HG03442 (cell line): ENCODE results near the gene CCDC57.
A peak's percentile ranks its signal among the peaks of the same experiment; 100 is the strongest.

Experiments
- ATAC-seq: cut with Tn5 transposase; IDR thresholded peaks from one replicate; pipeline ENCODE4 v1.9.1; 2021; ENCODE audit warnings: mild to moderate bottlenecking, moderate library complexity; ENCODE audit not compliant: unreplicated experiment

Gene CCDC57

DNA sequence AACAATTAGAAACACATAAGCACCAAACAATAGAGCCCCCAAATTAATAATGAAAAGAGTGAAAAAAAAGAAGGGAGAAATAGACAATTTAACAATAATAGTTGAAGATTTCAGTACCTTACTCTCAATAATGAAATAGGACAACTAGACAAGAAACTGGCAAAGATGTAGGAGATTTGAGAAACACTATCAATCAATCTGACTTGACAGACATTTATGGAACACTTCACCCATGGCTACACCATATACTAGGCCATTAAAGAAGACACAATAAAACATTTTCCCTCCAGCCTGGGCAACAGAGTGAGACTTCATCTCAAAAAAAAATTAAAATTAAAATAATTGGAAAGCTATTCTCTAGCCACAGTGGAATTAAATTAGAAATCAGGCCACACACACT lies 142.0 kb downstream of the CCDC57 start:
- no peak for ATAC-seq

DNA sequence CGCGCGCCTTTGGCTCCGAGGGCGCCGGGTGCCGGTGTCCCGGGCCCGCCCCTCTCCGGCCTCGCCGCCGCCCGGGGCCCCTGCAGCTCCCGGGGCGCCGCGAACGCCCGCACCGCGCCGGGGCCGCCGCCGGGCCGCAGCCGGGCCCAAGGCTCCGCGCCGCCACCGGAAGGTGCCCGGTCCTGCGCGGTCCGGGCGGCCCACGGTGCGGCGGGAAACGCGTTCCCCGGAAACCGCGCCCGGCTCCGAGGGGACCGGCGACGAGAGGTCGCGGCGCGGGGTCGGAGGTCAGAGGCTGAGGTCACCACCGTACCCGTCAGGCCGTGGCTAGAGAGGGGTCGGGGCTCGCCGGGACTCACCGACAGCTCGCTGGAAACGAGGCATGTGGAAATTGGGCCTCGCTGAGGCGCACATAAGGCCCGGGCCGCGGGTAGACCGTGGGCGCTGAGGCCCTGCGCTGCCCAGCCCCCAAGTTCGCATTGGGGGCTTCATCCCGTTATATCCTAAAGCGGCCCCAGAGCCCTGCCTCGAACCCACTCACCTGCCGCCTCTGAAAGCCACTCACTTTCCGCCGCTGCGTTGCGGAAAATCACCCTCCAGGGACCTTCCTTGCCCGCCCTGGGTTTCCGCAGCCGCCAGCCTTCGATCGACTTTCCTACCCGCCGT lies 146.9 kb downstream of the CCDC57 start, which contains the start of gene DUS1L:
Gene DUS1L (minus strand): TSS at position 167 of the 666 bp plus-strand sequence. CDS start 745 bp downstream, outside the sequence.
- ATAC-seq: peak; percentile 68

DNA sequence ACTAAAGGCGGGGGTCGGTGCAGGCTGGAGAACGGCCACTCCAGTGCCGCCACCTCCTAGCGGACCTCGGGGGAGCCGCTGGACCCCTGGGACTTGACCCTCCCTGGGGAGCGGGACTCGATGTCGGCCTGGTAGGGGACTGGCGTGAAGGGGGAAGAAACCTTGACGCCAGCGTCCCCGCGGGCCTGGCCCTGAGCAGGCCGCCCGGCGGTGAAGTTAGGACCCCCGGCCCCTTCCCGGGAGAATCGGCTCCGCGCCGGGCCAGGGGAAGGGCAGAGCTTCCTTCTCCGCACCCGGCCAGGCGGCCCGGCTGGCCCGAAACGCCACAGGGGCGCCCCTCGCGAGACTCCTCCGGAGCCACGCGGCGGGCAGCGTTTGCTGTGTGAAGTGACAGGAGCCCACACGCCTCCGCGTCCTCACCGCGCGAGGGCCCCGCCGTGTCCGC lies 147.4 kb downstream of the CCDC57 start:
- no peak for ATAC-seq

DNA sequence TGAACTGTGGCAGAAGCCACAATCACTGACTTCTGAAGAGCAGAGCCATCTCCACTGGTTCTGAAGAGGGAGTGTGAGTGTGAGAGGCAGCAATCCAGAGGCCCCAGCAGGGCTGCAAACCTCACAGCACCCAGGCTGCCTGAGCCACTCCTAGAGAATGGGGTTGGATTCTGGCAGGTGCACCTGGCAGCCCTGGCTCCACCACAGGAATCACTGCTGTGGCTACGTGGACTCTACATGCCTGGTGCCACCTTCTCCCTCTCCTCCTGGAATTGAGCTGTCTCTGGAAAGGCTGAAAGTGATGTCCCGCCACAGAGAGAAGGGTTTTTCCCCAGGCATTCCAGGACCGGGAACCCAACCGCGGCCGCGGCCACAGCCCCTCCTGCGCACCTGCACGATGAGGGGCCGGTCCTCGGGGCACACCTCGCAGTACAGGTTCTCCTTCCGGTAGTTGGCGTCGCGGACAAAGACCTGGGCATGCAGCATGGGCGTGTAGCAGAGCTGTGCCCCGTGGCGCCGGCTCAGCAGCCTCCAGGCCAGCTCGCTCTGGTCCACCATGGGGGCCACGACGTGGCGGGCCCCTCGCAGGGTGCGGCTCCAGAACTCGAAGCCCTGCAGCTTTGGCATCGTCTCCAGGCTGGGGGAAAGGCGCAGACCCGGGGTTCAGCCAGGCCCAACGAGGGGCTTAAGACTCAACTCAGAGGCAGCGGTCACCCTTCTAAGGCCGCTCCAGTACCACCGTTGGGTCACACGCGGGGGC lies 148.0 kb downstream of the CCDC57 start:
- ATAC-seq: no peak

DNA sequence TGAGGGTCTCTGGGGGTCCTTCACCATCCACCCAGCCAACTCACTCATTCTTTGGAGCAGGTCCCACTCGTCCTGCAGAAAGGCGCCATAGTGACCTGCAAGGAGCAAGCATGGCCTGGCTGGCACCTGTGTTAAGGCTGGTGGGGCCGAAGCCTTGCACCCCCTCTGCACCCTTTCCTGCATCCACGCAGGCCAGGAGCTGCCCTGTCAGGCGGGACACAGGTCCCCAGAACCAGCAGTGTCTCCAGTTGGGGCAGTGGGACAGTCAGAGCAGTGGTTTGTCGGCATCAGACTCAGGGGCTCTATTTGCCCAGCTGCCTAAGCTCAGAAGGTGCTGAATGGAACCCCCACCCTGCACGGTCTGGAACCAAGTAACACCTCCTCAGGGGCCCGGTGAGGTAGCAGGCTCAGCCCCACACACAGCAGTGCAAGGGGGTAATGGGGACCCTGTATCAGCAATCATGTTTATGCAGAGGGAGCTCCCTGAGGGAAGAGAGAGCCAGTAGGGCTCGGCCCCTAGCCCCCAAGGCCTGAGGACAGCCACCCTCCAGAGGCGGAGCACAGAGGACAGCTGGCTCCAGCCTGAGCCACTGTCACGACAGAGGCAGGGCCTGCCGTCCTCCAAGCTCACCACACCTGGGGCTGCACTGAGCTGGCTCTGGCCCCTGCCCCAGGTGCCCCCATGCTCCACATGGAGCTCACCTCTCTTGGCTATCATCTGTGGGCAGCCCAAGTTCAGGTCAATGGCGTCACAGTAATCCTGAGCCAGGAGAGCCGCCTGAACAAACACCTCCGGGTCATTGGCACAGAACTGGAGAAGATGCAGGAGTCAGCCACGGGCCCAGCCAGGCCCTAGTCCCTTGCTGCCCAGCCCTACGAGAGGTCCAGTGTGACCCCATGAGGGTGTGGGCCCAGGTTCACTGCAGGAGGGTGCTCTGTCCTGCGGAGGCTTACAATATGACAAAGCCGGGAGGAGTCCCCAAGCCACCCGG lies 148.9 kb downstream of the CCDC57 start:
- ATAC-seq: no peak

DNA sequence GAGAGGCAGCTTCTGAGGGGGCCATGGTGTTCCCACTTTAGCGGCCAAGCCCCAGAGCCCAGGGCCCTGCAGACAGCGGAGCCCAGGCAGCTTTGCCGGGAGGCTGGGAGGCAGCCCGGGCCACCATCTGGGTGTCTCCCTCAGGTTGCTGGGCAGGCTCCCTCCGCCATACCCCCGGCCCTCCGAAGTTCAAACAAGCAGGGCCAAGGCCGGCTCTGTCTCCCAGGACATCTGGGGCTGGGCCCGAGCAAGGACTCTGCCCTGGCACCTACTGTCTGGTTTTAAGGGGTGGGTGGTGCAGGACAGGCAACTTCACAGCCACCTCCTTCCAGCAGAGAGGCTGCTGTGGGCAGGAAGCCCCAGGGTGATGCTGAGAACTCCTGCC lies 149.7 kb downstream of the CCDC57 start:
- no peak for ATAC-seq

DNA sequence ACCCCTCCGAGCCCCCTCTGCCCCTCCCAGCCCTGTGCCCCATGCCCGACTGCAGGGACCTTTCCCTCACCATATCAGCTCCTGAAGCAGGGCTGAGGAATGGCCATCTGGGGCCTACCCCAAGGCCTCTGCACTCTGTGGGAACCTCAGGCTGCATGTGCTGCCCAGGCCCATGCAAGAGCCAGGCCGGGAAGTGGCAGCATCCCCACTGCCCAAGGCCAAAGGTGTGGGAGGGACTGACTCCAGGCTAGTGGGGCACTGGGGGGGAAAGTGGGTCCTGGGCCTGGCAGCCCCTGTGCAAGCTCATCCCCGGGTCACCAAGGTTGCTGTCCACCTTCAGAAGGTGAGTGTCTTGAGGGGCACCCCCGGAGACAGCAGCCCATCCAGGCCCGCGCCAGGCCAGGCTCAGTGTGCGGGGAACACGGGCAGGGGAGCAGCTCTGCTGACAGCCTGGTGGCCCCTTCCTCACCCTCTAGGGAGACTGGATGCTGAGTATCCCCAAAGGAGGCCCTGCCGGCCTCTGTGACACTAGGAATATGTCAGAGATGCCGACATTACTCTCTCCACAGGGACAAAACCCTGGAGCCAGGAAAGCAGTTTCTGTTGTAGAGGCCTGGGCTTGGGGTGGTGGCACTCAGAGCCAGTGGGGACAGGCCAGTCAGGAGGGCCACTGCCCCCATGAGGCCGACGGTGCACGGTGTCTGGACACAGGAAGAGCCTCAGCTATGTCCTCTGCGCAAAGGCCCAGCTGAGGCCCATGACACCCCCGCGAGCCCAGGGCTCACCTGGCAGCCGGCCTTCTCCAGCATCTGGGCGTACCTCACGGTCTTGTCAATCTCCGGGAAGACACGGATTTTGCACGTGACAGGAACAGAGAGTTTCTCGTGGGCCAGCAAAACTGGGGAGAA lies 150.3 kb downstream of the CCDC57 start:
- ATAC-seq: no peak

DNA sequence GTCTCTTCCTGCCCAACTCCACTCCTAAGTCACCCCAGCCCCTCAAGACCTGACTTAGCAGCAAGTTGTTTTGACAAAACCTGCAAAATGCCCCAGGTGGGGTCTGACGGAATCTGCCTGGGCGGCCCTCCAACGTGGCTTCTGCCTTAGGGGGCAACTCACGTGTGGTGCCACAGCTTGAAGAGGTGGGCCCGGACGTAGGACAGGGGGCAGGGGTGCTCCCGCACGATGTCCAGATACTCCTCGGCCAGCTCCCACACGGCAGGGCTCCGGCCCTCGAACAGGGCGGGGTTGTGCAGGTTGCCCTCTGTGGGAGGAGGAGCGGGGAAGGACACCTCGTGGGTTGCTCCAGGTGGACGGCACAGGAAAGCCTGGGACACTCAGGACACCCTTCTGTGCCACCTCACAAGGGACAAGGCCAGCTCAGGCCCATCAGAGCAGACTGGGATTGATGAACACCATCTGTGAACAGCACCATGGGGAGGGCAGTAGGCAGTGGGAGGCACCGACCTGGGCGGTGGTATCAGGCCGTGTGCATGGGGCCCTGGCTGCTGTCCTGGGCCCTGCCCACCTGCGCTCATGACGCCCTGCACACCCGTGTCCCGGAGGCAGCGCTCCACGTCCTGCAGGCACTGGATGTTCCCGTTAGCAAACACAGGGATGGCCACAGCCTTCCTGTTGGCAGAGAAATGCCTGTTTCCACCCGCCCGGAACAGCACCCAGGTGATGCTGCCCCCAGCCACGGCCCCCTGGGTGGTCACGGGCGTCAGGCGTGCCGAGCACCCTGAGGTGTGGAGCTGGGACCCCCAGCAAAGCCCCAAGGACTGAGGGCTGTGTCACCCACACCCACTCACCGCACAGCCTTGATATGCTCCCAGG lies 151.4 kb downstream of the CCDC57 start:
- ATAC-seq: no peak

DNA sequence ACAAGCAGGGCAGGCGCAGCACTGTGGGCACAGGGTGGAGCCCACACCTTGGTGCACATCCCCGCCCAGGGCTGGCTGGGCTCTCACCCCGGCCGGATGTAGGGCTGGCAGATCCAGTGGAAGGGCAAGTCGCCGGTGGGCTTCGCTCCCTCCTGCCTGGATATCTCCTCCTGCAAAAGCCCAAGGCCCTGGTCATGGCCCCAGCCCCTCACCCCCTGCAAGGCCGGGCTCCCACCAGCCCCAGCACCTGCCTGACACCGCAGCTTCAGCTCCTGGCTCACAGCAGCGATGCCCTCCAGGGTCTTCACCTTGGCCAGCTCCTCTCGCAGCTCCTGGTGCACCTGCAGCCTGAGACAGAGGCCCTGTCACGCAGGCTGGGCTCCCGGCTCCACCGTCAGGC lies 152.0 kb downstream of the CCDC57 start:
- no peak for ATAC-seq

DNA sequence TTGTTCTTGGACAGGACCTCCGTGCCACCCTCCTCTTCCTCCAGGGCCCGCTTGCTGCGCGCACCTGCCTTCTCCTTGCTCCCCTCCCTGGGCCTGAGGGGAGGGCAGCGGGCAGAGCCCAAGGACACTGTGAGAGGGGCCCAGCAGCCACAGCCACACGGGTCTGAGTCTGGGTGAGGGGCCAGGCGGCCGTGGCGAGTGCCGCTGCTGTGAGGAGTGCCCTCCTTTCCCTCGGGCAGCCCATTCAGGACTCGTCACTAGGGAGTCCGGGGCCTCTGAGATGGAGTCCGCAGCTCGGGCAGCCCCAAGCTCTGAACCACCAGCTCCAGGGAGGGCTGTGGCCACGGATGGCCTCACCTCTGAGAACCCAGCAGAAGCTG lies 152.7 kb downstream of the CCDC57 start:
- no peak for ATAC-seq

DNA sequence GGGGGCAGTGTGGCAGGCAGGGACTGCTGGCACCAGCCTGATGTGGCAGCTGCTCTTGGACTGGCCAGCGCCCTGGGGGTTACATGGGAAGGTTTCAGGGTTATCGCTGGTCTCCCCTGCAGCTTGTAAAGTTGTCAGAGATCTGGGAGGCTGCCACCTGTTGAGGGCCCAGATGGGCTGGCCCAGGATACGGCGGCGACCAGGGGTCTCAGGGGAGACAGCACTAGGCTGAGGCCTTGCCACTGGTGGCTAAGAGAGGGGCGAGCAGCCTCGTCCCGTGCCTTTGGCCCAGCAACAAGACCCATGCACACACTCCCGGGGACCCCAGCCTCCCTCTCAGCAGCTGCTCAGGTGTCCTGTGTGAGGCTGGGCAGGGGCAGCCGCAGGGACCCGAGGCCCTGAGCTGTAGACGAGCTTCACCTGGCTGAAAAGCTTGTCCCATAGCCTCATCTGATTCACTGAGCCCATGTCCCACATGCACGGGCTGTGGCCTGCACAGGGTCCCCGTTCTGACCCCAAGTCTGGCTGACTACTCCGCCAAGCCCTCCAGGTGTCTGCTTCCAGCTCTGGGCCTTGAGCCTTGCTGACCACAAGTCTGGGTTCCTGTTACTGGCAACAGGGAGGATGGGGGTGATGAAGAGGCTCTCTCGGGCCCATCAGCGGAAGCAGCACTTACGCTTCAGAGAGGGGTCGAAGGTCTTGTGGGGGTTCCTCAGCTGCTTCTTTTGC lies 153.2 kb downstream of the CCDC57 start:
- no peak for ATAC-seq

DNA sequence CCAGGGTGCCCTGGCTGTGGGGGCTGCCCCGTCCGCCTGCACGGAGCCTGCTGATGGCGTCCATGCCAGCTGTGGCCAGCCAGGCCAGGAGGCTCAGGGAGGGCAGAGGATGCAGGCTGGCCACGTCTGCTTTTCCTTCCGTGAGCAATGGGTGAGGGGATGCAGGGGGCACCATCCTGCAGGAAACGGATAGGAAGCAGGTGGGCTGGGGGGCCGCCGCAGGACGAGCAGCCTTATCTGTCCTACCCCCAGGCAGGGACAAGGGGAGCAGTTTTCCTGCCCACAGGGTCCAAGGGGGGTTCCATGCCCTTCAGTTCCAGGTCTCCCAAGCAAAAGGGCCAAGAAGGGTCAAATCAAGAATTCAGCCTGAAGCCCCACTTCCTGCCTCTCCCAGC lies 153.8 kb downstream of the CCDC57 start:
- no peak for ATAC-seq

DNA sequence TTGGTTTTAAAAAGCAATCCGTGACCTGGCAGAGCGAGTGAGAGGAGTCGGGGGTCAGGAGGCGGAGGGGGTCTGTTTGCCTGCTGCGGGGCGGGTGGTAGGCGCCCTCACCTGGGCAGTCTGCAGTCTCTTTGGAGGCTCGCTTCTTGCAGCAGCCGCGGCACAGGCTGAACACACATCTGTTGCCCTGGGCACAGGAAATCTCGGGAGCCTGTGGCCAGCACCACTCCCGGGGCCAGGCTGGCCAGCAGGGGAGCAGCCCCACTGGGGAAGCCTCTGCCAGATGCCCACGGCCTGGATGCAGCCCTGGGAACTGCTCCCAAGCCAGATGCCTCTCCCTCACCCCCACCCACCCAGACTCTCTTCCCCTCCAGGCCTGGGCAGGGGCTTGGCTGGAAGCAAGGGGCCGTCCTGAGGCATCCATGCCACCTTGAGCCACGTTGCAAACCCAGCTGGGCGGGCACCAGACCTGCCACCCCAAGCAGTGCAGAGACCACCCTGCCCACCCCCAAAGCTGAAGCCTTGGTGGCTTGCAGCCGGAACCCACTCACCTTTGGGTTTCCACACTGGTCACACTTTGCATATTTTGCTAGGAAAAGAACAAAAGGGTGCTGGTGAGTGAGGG lies 154.3 kb downstream of the CCDC57 start:
- no peak for ATAC-seq

DNA sequence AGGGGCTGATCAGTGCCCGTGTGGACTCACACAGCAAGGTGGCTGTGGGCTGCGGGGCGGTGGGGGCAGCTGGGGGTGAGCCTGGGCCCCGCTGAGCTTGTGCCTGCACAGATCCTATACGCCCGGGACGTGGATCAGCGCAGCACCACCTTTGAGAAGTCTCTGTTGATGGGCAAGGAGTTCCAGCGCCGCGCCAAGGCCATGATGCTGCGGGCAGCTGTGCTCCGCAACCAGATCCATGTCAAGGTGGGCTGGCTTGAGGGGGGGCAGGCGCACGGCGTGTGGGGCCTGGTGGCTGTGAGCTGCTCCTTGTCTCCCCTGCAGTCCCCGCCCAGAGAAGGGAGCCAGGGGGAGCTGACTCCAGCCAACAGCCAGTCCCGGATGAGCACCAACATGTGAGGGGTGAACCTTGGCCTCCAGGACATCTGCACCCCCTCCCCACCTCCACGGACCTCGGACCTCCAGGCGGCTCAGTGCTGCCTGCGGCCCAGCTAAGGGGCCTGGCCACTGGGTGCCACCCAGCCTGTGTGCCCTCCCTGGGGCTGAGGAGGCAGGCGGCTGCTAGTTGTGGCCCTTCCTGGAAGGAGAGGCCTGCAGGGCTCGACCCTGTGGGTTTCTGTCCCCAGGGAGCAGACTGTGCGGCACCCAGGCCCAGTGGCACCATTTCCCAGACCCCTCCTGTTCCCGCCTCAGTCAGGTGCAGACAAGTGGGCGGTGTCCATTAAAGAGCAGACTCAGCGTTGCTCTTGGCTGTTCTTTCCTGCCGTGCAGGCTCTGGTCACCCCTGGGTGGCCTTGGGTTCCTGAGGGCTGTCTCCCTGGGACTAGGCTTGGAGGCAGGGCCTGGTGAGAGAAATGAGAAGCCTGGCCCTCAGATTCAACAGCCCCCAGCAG lies 155.7 kb downstream of the CCDC57 start:
- no peak for ATAC-seq

DNA sequence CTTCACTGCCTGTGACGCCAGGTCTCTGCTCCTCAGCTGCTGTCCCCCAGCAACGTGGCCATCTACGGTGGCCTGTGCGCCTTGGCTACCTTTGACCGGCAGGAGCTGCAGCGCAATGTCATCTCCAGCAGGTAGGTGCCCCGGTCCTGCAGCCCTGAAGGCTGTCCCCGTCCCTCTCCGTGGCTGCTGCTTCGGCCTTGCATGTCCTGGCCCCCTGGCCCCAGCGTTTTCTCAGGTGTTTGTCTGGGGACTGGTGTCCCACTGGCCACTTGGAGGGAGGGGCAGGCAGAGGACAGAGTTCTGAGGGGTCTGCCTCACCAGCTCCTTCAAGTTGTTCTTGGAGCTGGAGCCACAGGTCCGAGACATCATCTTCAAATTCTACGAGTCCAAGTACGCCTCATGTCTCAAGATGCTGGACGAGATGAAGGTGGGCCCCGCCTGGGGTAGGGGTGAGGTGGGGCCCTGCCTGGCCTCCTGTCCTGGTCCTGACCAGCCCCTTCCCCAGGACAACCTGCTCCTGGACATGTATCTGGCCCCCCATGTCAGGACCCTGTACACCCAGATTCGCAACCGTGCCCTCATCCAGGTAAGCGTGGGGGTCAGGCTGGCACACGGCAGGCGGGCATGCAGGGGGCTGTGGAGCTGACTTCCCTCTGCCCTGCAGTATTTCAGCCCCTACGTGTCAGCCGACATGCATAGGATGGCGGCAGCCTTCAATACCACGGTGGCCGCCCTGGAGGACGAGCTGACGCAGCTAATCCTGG lies 156.5 kb downstream of the CCDC57 start:
- ATAC-seq: no peak
